ENCODE results near the gene RBM33.
"Not testable (repeated sequence)": the region's sequence is repeated elsewhere in the genome, so short reads cannot be mapped to it uniquely, and the experiment has no call there.

Gene RBM33

GRCh38 chr7:155816996-155817395 is 172.5 kb downstream of the RBM33 start:
- TF ChIP-seq CTCF (IDR thresholded peaks at IDR 0.05; ENCODE audit: low read depth, low read length, missing control alignments) = no peak
- no peak overlapping the region for H3K4me3 ChIP-seq (ENCODE audit: low read depth, low read length)
- no peak for DNase-seq (ENCODE audit: low read depth)

GRCh38 chr7:155817515-155817914 is 173.1 kb downstream of the RBM33 start:
- H3K4me3 ChIP-seq (ENCODE audit: low read depth, low read length); DNase-seq (ENCODE audit: low read depth): not testable (repeated sequence)

GRCh38 chr7:155818154-155818819 is 173.8 kb downstream of the RBM33 start:
- DNase-seq (ENCODE audit: low read depth) = no peak
- TF ChIP-seq CTCF (IDR thresholded peaks at IDR 0.05; ENCODE audit: low read depth, low read length, missing control alignments) = no peak

GRCh38 chr7:155818820-155819168 is 174.3 kb downstream of the RBM33 start:
- TF ChIP-seq CTCF (IDR thresholded peaks at IDR 0.05; ENCODE audit: low read depth, low read length, missing control alignments) = no peak
- DNase-seq (ENCODE audit: low read depth) = no peak
- no peak overlapping the region for H3K4me3 ChIP-seq (ENCODE audit: low read depth, low read length)

More at GRCh38 chr7:155818154-155818819, 173.8 kb downstream of the RBM33 start:
- H3K4me3 ChIP-seq (ENCODE audit: low read depth, low read length) = no peak overlapping the region

- no peak overlapping the region for H3K4me3 ChIP-seq (ENCODE audit: low read depth, low read length)
- no peak for TF ChIP-seq CTCF (IDR thresholded peaks at IDR 0.05; ENCODE audit: low read depth, low read length, missing control alignments)
- DNase-seq (ENCODE audit: low read depth) = no peak
These were observed 174.7 kb downstream of the RBM33 start for GRCh38 chr7:155819186-155819585.

- TF ChIP-seq CTCF (IDR thresholded peaks at IDR 0.05; ENCODE audit: low read depth, low read length, missing control alignments) = no peak
- no peak overlapping the region for H3K4me3 ChIP-seq (ENCODE audit: low read depth, low read length)
- DNase-seq (ENCODE audit: low read depth) = no peak
These were observed 175.8 kb downstream of the RBM33 start for GRCh38 chr7:155820246-155820645.

GRCh38 chr7:155820788-155821187 is 176.3 kb downstream of the RBM33 start:
- no peak overlapping the region for H3K4me3 ChIP-seq (ENCODE audit: low read depth, low read length)
- no peak for DNase-seq (ENCODE audit: low read depth)
- no peak for TF ChIP-seq CTCF (IDR thresholded peaks at IDR 0.05; ENCODE audit: low read depth, low read length, missing control alignments)

Data from GM12864 (cell line).